Astrocyte (in vitro differentiated cells and primary cell): Measurements from ENCODE around the gene SLIT3. TPM values are rescaled to one million over a fixed set of nuclear protein-coding genes. Genes with fewer than 3 reads are reported as not detected.

ENCODE experiments used
- DNase-seq: peaks from one replicate; pipeline ENCODE4 v3.0.0-alpha.2; 2010; ENCODE audit warnings: low read depth
- FAIRE-seq: peaks from 2 replicates; lab custom pipeline; 2011; peaks lifted over from hg19 to GRCh38; lab: Jason Lieb, UNC
- H2AFZ ChIP-seq: 2 replicates; pipeline ENCODE4 v1.6.0; 2012; ENCODE audit warnings: low read depth, low read length, inconsistent platforms
- H3K27ac ChIP-seq: 2 replicates; pipeline ENCODE4 v1.5.1; 2011; ENCODE audit warnings: low read depth, low read length, inconsistent platforms
- H3K27me3 ChIP-seq: 2 replicates; pipeline ENCODE4 v1.6.0; 2011; ENCODE audit warnings: low read length, inconsistent platforms; ENCODE audit not compliant: insufficient read depth
- H3K36me3 ChIP-seq: 2 replicates; pipeline ENCODE4 v1.5.1; 2011; ENCODE audit warnings: low read length, inconsistent platforms; ENCODE audit not compliant: insufficient read depth
- H3K4me1 ChIP-seq: 2 replicates; pipeline ENCODE4 v1.5.1; 2011; ENCODE audit warnings: low read length, inconsistent platforms; ENCODE audit not compliant: insufficient read depth
- H3K4me2 ChIP-seq: 2 replicates; pipeline ENCODE4 v1.6.0; 2012; ENCODE audit warnings: low read length, inconsistent platforms
- H3K4me3 ChIP-seq: 2 replicates; pipeline ENCODE4 v1.5.1; 2011; ENCODE audit warnings: low read depth, mild to moderate bottlenecking, low read length, inconsistent platforms; ENCODE audit not compliant: insufficient read depth
- H3K79me2 ChIP-seq: 2 replicates; pipeline ENCODE4 v1.6.0; 2012; ENCODE audit warnings: mild to moderate bottlenecking, low read length, inconsistent platforms; ENCODE audit not compliant: insufficient read depth
- H3K9ac ChIP-seq: 2 replicates; pipeline ENCODE4 v1.6.0; 2012; ENCODE audit warnings: mild to moderate bottlenecking, low read length, inconsistent platforms
- H3K9me3 ChIP-seq: 2 replicates; pipeline ENCODE4 v1.5.1; 2012; ENCODE audit warnings: low read depth, mild to moderate bottlenecking, low read length, inconsistent platforms; ENCODE audit not compliant: insufficient read depth
- H4K20me1 ChIP-seq: 2 replicates; pipeline ENCODE4 v1.6.0; 2012; ENCODE audit warnings: low read length, inconsistent platforms; ENCODE audit not compliant: insufficient read depth
- H3K27ac Mint-ChIP-seq: one replicate; pipeline ENCODE4 v1.8.0; 2021; ENCODE audit warnings: mild to moderate bottlenecking, mixed read lengths; ENCODE audit not compliant: unreplicated experiment
- H3K27me3 Mint-ChIP-seq: one replicate; pipeline ENCODE4 v1.8.0; 2021; ENCODE audit warnings: low read depth, mixed read lengths; ENCODE audit not compliant: unreplicated experiment
- H3K36me3 Mint-ChIP-seq: one replicate; pipeline ENCODE4 v1.8.0; 2021; ENCODE audit warnings: low read depth, mixed read lengths; ENCODE audit not compliant: unreplicated experiment
- H3K4me1 Mint-ChIP-seq: one replicate; pipeline ENCODE4 v1.8.0; 2021; ENCODE audit warnings: low read depth, mixed read lengths; ENCODE audit not compliant: unreplicated experiment
- H3K4me3 Mint-ChIP-seq: one replicate; pipeline ENCODE4 v1.8.0; 2021; ENCODE audit warnings: mild to moderate bottlenecking, moderate library complexity, mixed read lengths; ENCODE audit not compliant: unreplicated experiment
- H3K9me3 Mint-ChIP-seq: one replicate; pipeline ENCODE4 v1.8.0; 2021; ENCODE audit warnings: mild to moderate bottlenecking, mixed read lengths; ENCODE audit not compliant: unreplicated experiment
- EZH2 ChIP-seq: IDR thresholded peaks from 2 replicates; pipeline ENCODE4 v1.6.1; 2012; ENCODE audit warnings: mild to moderate bottlenecking, low read length, inconsistent platforms; ENCODE audit not compliant: insufficient read depth
- total RNA-seq: library from RNA; stranded (reverse); gene quantifications from 2 replicates; pipeline ENCODE4 v1.2.1, GENCODE V29; 2021
- TF ChIP-seq, protein P1 (sequence below): IDR thresholded peaks from 2 replicates; pipeline ENCODE4 v1.5.1; 2011; ENCODE audit warnings: low read depth, mild to moderate bottlenecking, inconsistent platforms, low read length, moderate library complexity; ENCODE audit not compliant: insufficient read depth

Gene SLIT3
- total RNA-seq, 1 donor from 2014 or later: 20.7 TPM

DNA sequence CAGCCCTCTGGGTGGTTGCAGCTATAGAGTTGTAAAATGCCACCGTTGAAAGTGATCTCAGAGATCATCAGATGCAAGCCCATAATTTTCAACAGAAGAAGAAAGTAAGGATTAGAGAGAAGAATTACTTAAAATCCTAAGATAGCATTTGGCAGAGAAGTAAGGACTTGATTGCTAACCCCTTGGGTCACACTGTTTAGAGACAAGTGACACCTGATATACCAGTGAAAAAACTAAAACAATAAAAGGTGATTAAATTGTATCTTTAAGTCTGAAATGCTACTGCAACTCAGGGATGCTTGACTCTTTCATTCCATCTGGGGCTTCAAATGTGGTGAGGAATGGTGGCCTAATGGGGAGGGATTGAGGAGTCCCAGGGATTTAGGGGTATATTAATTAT is 440.9 kb downstream of the SLIT3 start:
- FAIRE-seq (no peak), DNase-seq (no peak)
- H3K27ac ChIP-seq: no peak overlapping the region
- H3K36me3 Mint-ChIP-seq: no peaks in the 10 kb centered on the region
- H3K9me3 ChIP-seq: no peaks in the 10 kb centered on the region
- H2AFZ ChIP-seq: no peak overlapping the region
- no peak overlapping the region for H3K9ac ChIP-seq
- no peaks in the 10 kb centered on the region for H3K9me3 Mint-ChIP-seq
- no peaks in the 10 kb centered on the region for H3K79me2 ChIP-seq
- no peaks in the 10 kb centered on the region for H3K27me3 ChIP-seq
- no peaks in the 10 kb centered on the region for H4K20me1 ChIP-seq
- no peak overlapping the region for H3K4me3 Mint-ChIP-seq
- no peaks in the 10 kb centered on the region for H3K36me3 ChIP-seq
- no peak overlapping the region for H3K4me3 ChIP-seq
- peaks cover 5% of the 10 kb centered on the region for H3K27me3 Mint-ChIP-seq
- no peaks in the 10 kb centered on the region for H3K4me1 ChIP-seq
- TF ChIP-seq EZH2: no peak
- TF ChIP-seq, protein P1, sequence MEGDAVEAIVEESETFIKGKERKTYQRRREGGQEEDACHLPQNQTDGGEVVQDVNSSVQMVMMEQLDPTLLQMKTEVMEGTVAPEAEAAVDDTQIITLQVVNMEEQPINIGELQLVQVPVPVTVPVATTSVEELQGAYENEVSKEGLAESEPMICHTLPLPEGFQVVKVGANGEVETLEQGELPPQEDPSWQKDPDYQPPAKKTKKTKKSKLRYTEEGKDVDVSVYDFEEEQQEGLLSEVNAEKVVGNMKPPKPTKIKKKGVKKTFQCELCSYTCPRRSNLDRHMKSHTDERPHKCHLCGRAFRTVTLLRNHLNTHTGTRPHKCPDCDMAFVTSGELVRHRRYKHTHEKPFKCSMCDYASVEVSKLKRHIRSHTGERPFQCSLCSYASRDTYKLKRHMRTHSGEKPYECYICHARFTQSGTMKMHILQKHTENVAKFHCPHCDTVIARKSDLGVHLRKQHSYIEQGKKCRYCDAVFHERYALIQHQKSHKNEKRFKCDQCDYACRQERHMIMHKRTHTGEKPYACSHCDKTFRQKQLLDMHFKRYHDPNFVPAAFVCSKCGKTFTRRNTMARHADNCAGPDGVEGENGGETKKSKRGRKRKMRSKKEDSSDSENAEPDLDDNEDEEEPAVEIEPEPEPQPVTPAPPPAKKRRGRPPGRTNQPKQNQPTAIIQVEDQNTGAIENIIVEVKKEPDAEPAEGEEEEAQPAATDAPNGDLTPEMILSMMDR: no peak
- H3K4me2 ChIP-seq: no peak overlapping the region
- no peaks in the 10 kb centered on the region for H3K4me1 Mint-ChIP-seq
- no peak overlapping the region for H3K27ac Mint-ChIP-seq

DNA sequence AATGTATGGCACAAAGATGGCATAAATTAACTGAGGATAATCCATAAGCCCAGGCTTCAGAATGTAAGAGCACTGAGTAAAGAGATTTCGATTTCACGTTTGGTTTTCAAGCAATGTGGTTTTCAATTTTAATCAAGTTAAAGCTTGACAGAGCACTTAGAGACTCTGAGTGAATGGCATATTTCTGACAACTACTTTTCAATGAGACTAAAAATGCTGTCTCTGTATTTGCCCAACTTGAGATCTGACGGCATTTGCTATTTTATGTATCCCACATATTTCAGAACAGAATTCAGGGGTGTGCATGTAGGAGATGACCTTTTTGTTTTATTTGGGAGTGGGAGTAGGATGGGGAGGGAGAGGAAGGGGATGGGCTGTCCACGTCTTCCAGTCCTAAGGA is 441.5 kb downstream of the SLIT3 start:
- H3K79me2 ChIP-seq: no peaks in the 10 kb centered on the region
- no peak overlapping the region for H3K27ac Mint-ChIP-seq
- H3K4me3 Mint-ChIP-seq: no peak overlapping the region
- H3K36me3 Mint-ChIP-seq: no peaks in the 10 kb centered on the region
- H3K4me3 ChIP-seq: no peak overlapping the region
- H3K9me3 Mint-ChIP-seq: no peaks in the 10 kb centered on the region
- H3K4me1 Mint-ChIP-seq: no peaks in the 10 kb centered on the region
- H3K27ac ChIP-seq: no peak overlapping the region
- FAIRE-seq (no peak), DNase-seq (no peak)
- H3K4me2 ChIP-seq: no peak overlapping the region
- H3K27me3 ChIP-seq: no peaks in the 10 kb centered on the region
- no peaks in the 10 kb centered on the region for H3K4me1 ChIP-seq
- H3K9me3 ChIP-seq: no peaks in the 10 kb centered on the region
- no peaks in the 10 kb centered on the region for H3K36me3 ChIP-seq
- TF ChIP-seq, protein P1: no peak
- TF ChIP-seq EZH2: no peak
- H3K27me3 Mint-ChIP-seq: peaks cover 5% of the 10 kb centered on the region
- no peak overlapping the region for H3K9ac ChIP-seq
- H4K20me1 ChIP-seq: no peaks in the 10 kb centered on the region
- H2AFZ ChIP-seq: no peak overlapping the region

DNA sequence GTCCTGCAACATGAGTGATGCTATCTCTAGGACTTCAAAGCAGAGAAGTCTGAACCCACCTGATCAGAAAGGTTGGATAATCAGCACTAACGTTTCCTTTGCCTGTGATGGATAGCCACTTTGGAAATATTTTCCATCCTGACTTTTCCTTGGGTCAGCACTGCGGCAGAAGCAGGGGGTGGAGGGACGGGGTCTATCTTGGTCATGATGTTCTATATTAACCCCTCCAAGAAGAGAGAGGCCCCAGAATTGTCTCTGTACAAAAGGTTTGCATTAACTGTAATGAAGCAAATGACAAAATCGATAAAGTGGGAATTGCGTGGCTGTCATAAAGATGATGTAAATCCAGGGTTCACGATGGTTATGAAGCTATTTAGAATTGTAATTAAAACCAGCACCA is 441.9 kb downstream of the SLIT3 start:
- no peak for FAIRE-seq
- no peak overlapping the region for H3K27ac ChIP-seq
- peaks cover 5% of the 10 kb centered on the region for H3K27me3 Mint-ChIP-seq

More for the DNA sequence above, 441.9 kb downstream of the SLIT3 start:
- Histone ChIP-seq H3K4me1 (no peaks in the 10 kb centered on the region), H3K4me2 (no peak overlapping the region), H3K79me2 (no peaks in the 10 kb centered on the region), H4K20me1 (no peaks in the 10 kb centered on the region), H3K36me3 (no peaks in the 10 kb centered on the region), H3K27me3 (no peaks in the 10 kb centered on the region), H3K4me3 (no peak overlapping the region), H3K9ac (no peak overlapping the region), H3K9me3 (no peaks in the 10 kb centered on the region), H2AFZ (no peak overlapping the region)
- no peak overlapping the region for H3K27ac Mint-ChIP-seq
- TF ChIP-seq, protein P1: no peak
- no peaks in the 10 kb centered on the region for H3K9me3 Mint-ChIP-seq
- no peak for DNase-seq
- H3K4me1 Mint-ChIP-seq: no peaks in the 10 kb centered on the region
- no peak overlapping the region for H3K4me3 Mint-ChIP-seq
- no peaks in the 10 kb centered on the region for H3K36me3 Mint-ChIP-seq
